K562 (cell line): Measurements from ENCODE around the gene SAMD8. TPM values are rescaled to one million over a fixed set of nuclear protein-coding genes. Genes with fewer than 3 reads are reported as not detected.

Source experiments
- ARID3B ChIP-seq: fragments of 250-450 bp; sonication (Bioruptor Pico); IDR thresholded peaks from 2 replicates; pipeline ENCODE4 v1.4.0; 2020; ENCODE audit warnings: borderline replicate concordance
- ATF4 ChIP-seq: fragments of 450-650 bp; formaldehyde crosslinking; IDR thresholded peaks from 2 replicates; pipeline ENCODE4 v1.4.0; 2022; ENCODE audit warnings: mild to moderate bottlenecking, moderate library complexity
- E2F6 ChIP-seq, 2 experiments: IDR thresholded peaks; 2 replicates each; pipeline ENCODE4 v1.6.1; 2011; ENCODE audit warnings: borderline replicate concordance in 1 of 2, control low read depth in 1 of 2, low read depth in 1 of 2, low read length in 1 of 2, mild to moderate bottlenecking in 1 of 2, mixed read lengths in 1 of 2, moderate library complexity in 1 of 2; ENCODE audit not compliant: insufficient read depth in 1 of 2, insufficient read length in 1 of 2, poor library complexity in 1 of 2, severe bottlenecking in 1 of 2; ENCODE audit errors: extremely low read depth in 1 of 2
- HMG20A ChIP-seq: fragments of 450-650 bp; formaldehyde crosslinking; conservative IDR thresholded peaks from 2 replicates; pipeline ENCODE4 v1.4.0; 2020; ENCODE audit warnings: mild to moderate bottlenecking, mixed read lengths
- ILK ChIP-seq: fragments of 450-650 bp; IDR thresholded peaks from 2 replicates; pipeline ENCODE4 v1.6.1; 2016; ENCODE audit warnings: missing genetic modification characterization, low read depth, mild to moderate bottlenecking, missing compliant biosample characterization, moderate library complexity, borderline replicate concordance
- MCM2 ChIP-seq: fragments of 450-650 bp; IDR thresholded peaks from 2 replicates; pipeline ENCODE4 v1.6.1; 2017; ENCODE audit warnings: low read depth, mild to moderate bottlenecking
- MCM5 ChIP-seq: fragments of 450-650 bp; IDR thresholded peaks from 2 replicates; pipeline ENCODE4 v1.6.1; 2016; ENCODE audit warnings: low read depth
- MNT ChIP-seq, 2 experiments: fragments of 450-650 bp; conservative IDR thresholded peaks; 2 replicates each; pipeline ENCODE4 v1.6.1; 2017; ENCODE audit warnings: mild to moderate bottlenecking in 2 of 2, moderate library complexity in 2 of 2
- NEUROD1 ChIP-seq: fragments of 150-350 bp; IDR thresholded peaks from 2 replicates; pipeline ENCODE4 v1.6.1; 2014; ENCODE audit warnings: borderline replicate concordance, low read length, low read depth; ENCODE audit not compliant: partially characterized antibody
- NFE2 ChIP-seq: IDR thresholded peaks from 2 replicates; pipeline ENCODE4 v1.6.1; 2014; ENCODE audit warnings: antibody characterized with exemption, low read depth
- NRF1 ChIP-seq, 2 experiments: fragments of 450-650 bp; IDR thresholded peaks in 1 of 2; conservative IDR thresholded peaks in 1 of 2; 2 replicates each; pipeline ENCODE4 v1.6.1; 2014; ENCODE audit warnings: mild to moderate bottlenecking in 2 of 2
- NUFIP1 ChIP-seq: fragments of 450-650 bp; IDR thresholded peaks from 2 replicates; pipeline ENCODE4 v1.6.1; 2018; ENCODE audit not compliant: partially characterized antibody
- RBM15 ChIP-seq: fragments of 200-400 bp; formaldehyde crosslinking; IDR thresholded peaks from 2 replicates; pipeline ENCODE4 v1.6.1; 2018; ENCODE audit warnings: mild to moderate bottlenecking, low read length, moderate library complexity; ENCODE audit not compliant: insufficient read depth
- RFX1 ChIP-seq: fragments of 450-650 bp; IDR thresholded peaks from 2 replicates; pipeline ENCODE4 v1.6.1; 2016; ENCODE audit warnings: mild to moderate bottlenecking, moderate library complexity
- SMARCE1 ChIP-seq: fragments of 450-650 bp; IDR thresholded peaks from 2 replicates; pipeline ENCODE4 v1.7.1; 2016; ENCODE audit warnings: mild to moderate bottlenecking
- SOX6 ChIP-seq: fragments of 450-650 bp; IDR thresholded peaks from 2 replicates; pipeline ENCODE4 v1.6.1; 2014; ENCODE audit warnings: mild to moderate bottlenecking
- VEZF1 ChIP-seq: fragments of 200-800 bp; sonication (Bioruptor generic); IDR thresholded peaks from 2 replicates; pipeline ENCODE4 v1.6.1; 2017; ENCODE audit warnings: missing genetic modification characterization, missing compliant biosample characterization
- ZBTB7A ChIP-seq: IDR thresholded peaks from 2 replicates; pipeline ENCODE4 v1.6.1; 2011; ENCODE audit warnings: low read depth, mild to moderate bottlenecking, low read length, moderate library complexity, borderline replicate concordance; ENCODE audit not compliant: control insufficient read depth
- ZNF511 ChIP-seq: sonication (generic); formaldehyde crosslinking; IDR thresholded peaks from 2 replicates; pipeline ENCODE4 v1.8.0; 2022; ENCODE audit warnings: mild to moderate bottlenecking, missing genetic modification reagents
- polyA plus RNA-seq, 8 experiments: library from polyadenylated mRNA; depleted of rRNA in 4 of 8; stranded (reverse) in 5 of 8; unstranded in 3 of 8; fragments of >200 nt; fragmentation: Nextera tagmentation in 2 of 8; fragmentation: Illumina TruSeq in 1 of 8; extraction: Ambion mirVana in 2 of 8; extraction: Trizol in 1 of 8; gene quantifications; 2 replicates each; pipeline versions ENCODE4 v1.2.1 to v1.2.3, GENCODE V29; 2011 to 2014; ENCODE audit warnings: inconsistent platforms in 1 of 8, missing spikeins in 1 of 8
- total RNA-seq, 7 experiments: library from RNA; depleted of rRNA in 6 of 7; stranded (reverse); fragments of >200 nt in 6 of 7; fragmentation: Illumina TruSeq in 2 of 7; extraction: Trizol in 2 of 7; gene quantifications; 2 replicates each; pipeline versions ENCODE4 v1.2.1 to v1.2.3, GENCODE V29; 2011 to 2021; ENCODE audit warnings: low replicate concordance in 1 of 7

Gene SAMD8
- total and polyA plus RNA-seq, 9 of the 15 experiments (the other 6 are each of a cell fraction or from before 2014, with no cell fraction given) = 2.7 to 16.1 (median 6.2) TPM

GRCh38 chr10:75207079-75207856, 95.8 kb downstream of the SAMD8 start (continued):
- TF ChIP-seq RBM15 (no peak), VEZF1 (CRISPR knock-in tag) (no peak), NUFIP1 (no peak), ATF4 (CRISPR knock-in tag) (no peak), MCM2 (no peak), MNT (conservative IDR thresholded peaks at IDR 0.05) (no peak), ZBTB7A (no peak), NFE2 (0 out of 2 replicates have a peak, but pooled peaks have one; percentile 25), SOX6 (no peak), ZNF511 (CRISPR knock-in tag) (no peak), RFX1 (no peak), NEUROD1 (no peak), MCM5 (no peak), ILK (no peak), NRF1 (conservative IDR thresholded peaks at IDR 0.05 in 1 of 2, IDR thresholded peaks at IDR 0.05 in 1 of 2) (no peak), SMARCE1 (0 out of 2 replicates have a peak, but pooled peaks have one; percentile 12), ARID3B (CRISPR knock-in tag) (no peak), E2F6 (IDR thresholded peaks at IDR 0.05; ENCODE audit: borderline replicate concordance in 1 of 2, extremely low read depth in 1 of 2, insufficient read depth in 1 of 2, insufficient read length in 1 of 2, low read depth in 1 of 2, low read length in 1 of 2, poor library complexity in 1 of 2, severe bottlenecking in 1 of 2) (peak in 1 of 2 experiments; percentile 31), HMG20A (CRISPR knock-in tag) (no peak)
